ENCODE measurements around the gene BEX4.
"Not testable (repeated sequence)": the region's sequence is repeated elsewhere in the genome, so short reads cannot be mapped to it uniquely, and the experiment has no call there.

The BEX4 gene

GRCh38 chrX:103183912-103184311 is 31.0 kb upstream of the BEX4 start:
- Histone ChIP-seq H3K36me3 (replicated peaks) (no peaks in the 10 kb centered on the region), H3K4me3 (ENCODE audit: low read depth, low read length) (no peak overlapping the region), H3K27me3 (replicated peaks) (no peaks in the 10 kb centered on the region), H3K27ac (no peak overlapping the region)
- in situ Hi-C loops (cut with HindIII; ENCODE audit: low pct_ligation_motif_present, low sequenced_read_pairs): no loop called here
- no peak for TF ChIP-seq CTCF (IDR thresholded peaks at IDR 0.05; ENCODE audit: low read depth, low read length, missing control alignments)
- no peak for DNase-seq

- H3K27ac ChIP-seq: no peak overlapping the region
- no peaks in the 10 kb centered on the region for H3K36me3 ChIP-seq (replicated peaks)
- DNase-seq: no peak
- H3K27me3 ChIP-seq (replicated peaks): no peaks in the 10 kb centered on the region
- in situ Hi-C loops (cut with HindIII; ENCODE audit: low pct_ligation_motif_present, low sequenced_read_pairs): no loop called here
- no peak overlapping the region for H3K4me3 ChIP-seq (ENCODE audit: low read depth, low read length)
- TF ChIP-seq CTCF (IDR thresholded peaks at IDR 0.05; ENCODE audit: low read depth, low read length, missing control alignments): no peak
Observed at GRCh38 chrX:103187953-103188475, 26.9 kb upstream of the BEX4 start.

GRCh38 chrX:103197721-103198306 is 17.1 kb upstream of the BEX4 start:
- Histone ChIP-seq H3K4me3 (ENCODE audit: low read depth, low read length) (no peak overlapping the region), H3K27me3 (replicated peaks) (no peaks in the 10 kb centered on the region), H3K36me3 (replicated peaks) (no peaks in the 10 kb centered on the region), H3K27ac (no peak overlapping the region)
- DNase-seq: no peak
- in situ Hi-C loops (cut with HindIII; ENCODE audit: low pct_ligation_motif_present, low sequenced_read_pairs): no loop called here
- TF ChIP-seq CTCF (IDR thresholded peaks at IDR 0.05; ENCODE audit: low read depth, low read length, missing control alignments): no peak

GRCh38 chrX:103198668-103199067 is 16.2 kb upstream of the BEX4 start:
- H3K4me3 ChIP-seq (ENCODE audit: low read depth, low read length); H3K36me3 ChIP-seq (replicated peaks); H3K27ac ChIP-seq; in situ Hi-C loops (cut with HindIII; ENCODE audit: low pct_ligation_motif_present, low sequenced_read_pairs); H3K27me3 ChIP-seq (replicated peaks); DNase-seq: not testable (repeated sequence)

- in situ Hi-C loops (cut with HindIII; ENCODE audit: low pct_ligation_motif_present, low sequenced_read_pairs): no loop called here
- H3K4me3 ChIP-seq (ENCODE audit: low read depth, low read length): no peak overlapping the region
- no peak for DNase-seq
- no peak for TF ChIP-seq CTCF (IDR thresholded peaks at IDR 0.05; ENCODE audit: low read depth, low read length, missing control alignments)
- no peaks in the 10 kb centered on the region for H3K36me3 ChIP-seq (replicated peaks)
- no peaks in the 10 kb centered on the region for H3K27me3 ChIP-seq (replicated peaks)
- H3K27ac ChIP-seq: no peak overlapping the region
Observed at GRCh38 chrX:103201041-103201440, 13.9 kb upstream of the BEX4 start.

GRCh38 chrX:103210056-103210455 is 4.9 kb upstream of the BEX4 start:
- H3K27ac ChIP-seq: no peak overlapping the region
- H3K27me3 ChIP-seq (replicated peaks): no peaks in the 10 kb centered on the region
- DNase-seq: no peak
- TF ChIP-seq CTCF (IDR thresholded peaks at IDR 0.05; ENCODE audit: low read depth, low read length, missing control alignments): no peak
- H3K4me3 ChIP-seq (ENCODE audit: low read depth, low read length): no peak overlapping the region
- no peaks in the 10 kb centered on the region for H3K36me3 ChIP-seq (replicated peaks)
- in situ Hi-C loops (cut with HindIII; ENCODE audit: low pct_ligation_motif_present, low sequenced_read_pairs): no loop called here

Measured in brain microvascular endothelial cell (primary cell).